Breast epithelium (tissue), 3 donors: ENCODE data around the gene NOTCH3.

ENCODE experiments used
- CTCF ChIP-seq, 3 donors: fragments of 450-650 bp; IDR thresholded peaks; one replicate each; pipeline ENCODE4 v1.5.1; 2016 to 2017; ENCODE audit warnings: antibody characterized with exemption in 3 of 3, mild to moderate bottlenecking in 3 of 3, moderate library complexity in 3 of 3
- POLR2A ChIP-seq: fragments of 450-650 bp; IDR thresholded peaks from one replicate; pipeline ENCODE4 v1.6.1; 2016; ENCODE audit warnings: antibody characterized with exemption, mild to moderate bottlenecking, moderate library complexity
- POLR2AphosphoS5 ChIP-seq, 3 donors: sonication (generic); formaldehyde crosslinking; IDR thresholded peaks; one replicate each; pipeline ENCODE4 v1.6.1; 2017; ENCODE audit warnings: antibody characterized with exemption in 3 of 3

- TF ChIP-seq CTCF (IDR thresholded peaks at IDR 0.05) = no peak
- no peak for TF ChIP-seq POLR2AphosphoS5 (IDR thresholded peaks at IDR 0.05)
- TF ChIP-seq POLR2A = no peak
Observed at GRCh38 chr19:15249528-15249874, 48.7 kb upstream of the NOTCH3 start.
